GM12878 (cell line): ENCODE data around the gene IGF1R.

ENCODE experiments used
- ATF3 ChIP-seq: IDR thresholded peaks from 2 replicates; pipeline ENCODE4 v1.6.1; 2011; ENCODE audit warnings: low read depth, mild to moderate bottlenecking, low read length, moderate library complexity, borderline replicate concordance; ENCODE audit errors: extremely low read depth
- NR2C2 ChIP-seq: IDR thresholded peaks from 2 replicates; pipeline ENCODE4 v1.6.1; 2011; ENCODE audit warnings: borderline replicate concordance, low read depth; ENCODE audit not compliant: control insufficient read depth, insufficient read length
- RAD21 ChIP-seq: IDR thresholded peaks from 2 replicates; pipeline ENCODE4 v1.6.1; 2011; ENCODE audit warnings: mild to moderate bottlenecking, low read depth, low read length, moderate library complexity; ENCODE audit not compliant: insufficient read depth
- SUPT20H ChIP-seq: IDR thresholded peaks from 2 replicates; pipeline ENCODE4 v1.6.1; 2011; ENCODE audit warnings: low read depth, mild to moderate bottlenecking, low read length, moderate library complexity, borderline replicate concordance; ENCODE audit not compliant: control insufficient read depth

GRCh38 chr15:98599909-98600691 is 48.2 kb upstream of the IGF1R start:
- TF ChIP-seq RAD21 (no peak), SUPT20H (no peak), NR2C2 (no peak), ATF3 (no peak)
